GM12865 (cell line): ENCODE measurements around the gene IL18R1.
A peak's percentile ranks its signal among the peaks of the same experiment; 100 is the strongest.

Source experiments
- DNase-seq: peaks from one replicate; pipeline ENCODE4 v3.0.0; 2010; ENCODE audit warnings: low read depth
- H3K4me3 ChIP-seq: 2 replicates; pipeline ENCODE4 v1.5.1; 2011; ENCODE audit warnings: mild to moderate bottlenecking, low read depth, low read length, control low read depth
- CTCF ChIP-seq: IDR thresholded peaks from 2 replicates; pipeline ENCODE4 v1.5.1; 2011; ENCODE audit warnings: low read length, control low read depth, low read depth, inconsistent platforms; ENCODE audit not compliant: insufficient read depth; ENCODE audit errors: missing control alignments

IL18R1 gene

GRCh38 chr2:102367331-102367971 lies 11.9 kb downstream of the IL18R1 start:
- no peak for TF ChIP-seq CTCF
- no peak overlapping the region for H3K4me3 ChIP-seq
- DNase-seq = peak; percentile 78

- H3K4me3 ChIP-seq = no peak overlapping the region
- no peak for TF ChIP-seq CTCF
- no peak for DNase-seq
Observed at GRCh38 chr2:102368461-102369109, 13.0 kb downstream of the IL18R1 start.

- no peak for DNase-seq
- TF ChIP-seq CTCF = no peak
- no peak overlapping the region for H3K4me3 ChIP-seq
Observed at GRCh38 chr2:102369866-102370265, 14.3 kb downstream of the IL18R1 start.

- no peak overlapping the region for H3K4me3 ChIP-seq
- no peak for TF ChIP-seq CTCF
- no peak for DNase-seq
Observed at GRCh38 chr2:102376052-102376591, 20.5 kb downstream of the IL18R1 start.

- H3K4me3 ChIP-seq = no peak overlapping the region
- no peak for DNase-seq
Observed at GRCh38 chr2:102383722-102384121, 28.1 kb downstream of the IL18R1 start.

GRCh38 chr2:102385522-102385921 lies 29.9 kb downstream of the IL18R1 start:
- no peak for TF ChIP-seq CTCF
- no peak for DNase-seq

More at GRCh38 chr2:102383722-102384121, 28.1 kb downstream of the IL18R1 start:
- no peak for TF ChIP-seq CTCF

More at GRCh38 chr2:102385522-102385921, 29.9 kb downstream of the IL18R1 start:
- no peak overlapping the region for H3K4me3 ChIP-seq
